ENCODE data around the gene OR2T29. TPM values are rescaled to one million over a fixed set of nuclear protein-coding genes. Genes with fewer than 3 reads are reported as not detected.

The OR2T29 gene
- polyA plus RNA-seq, 1 donor (not counting 4 experiments of a cell fraction or from before 2014, with no cell fraction given) = not detected

DNA sequence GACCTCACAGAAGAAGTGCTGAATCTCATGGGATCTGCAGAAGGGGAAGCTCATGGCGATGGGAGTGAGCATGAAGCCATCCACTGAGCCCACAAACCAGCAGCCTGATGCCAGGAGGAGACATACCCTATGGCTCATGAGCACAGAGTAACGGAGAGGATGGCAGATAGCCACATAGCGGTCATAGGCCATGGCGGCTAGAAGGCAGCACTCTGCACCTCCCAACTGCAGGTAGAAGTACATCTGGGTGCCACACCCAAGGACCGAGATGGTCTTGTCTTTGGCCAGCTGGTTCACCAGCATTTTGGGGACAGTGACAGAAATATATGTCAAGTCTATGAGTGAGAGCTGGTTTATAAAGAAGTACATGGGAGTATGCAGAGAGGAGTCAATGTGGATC, 30.7 kb upstream of the OR2T29 start:
- no peak overlapping the region for H3K9ac ChIP-seq (ENCODE audit: control insufficient read depth, extremely low read depth, insufficient read depth, low read length)
- no peaks in the 10 kb centered on the region for H3K4me1 ChIP-seq (ENCODE audit: control insufficient read depth, extremely low read depth, insufficient read depth, low read length)
- H2AFZ ChIP-seq (ENCODE audit: control insufficient read depth, low read length) = no peak overlapping the region
- FAIRE-seq (no peak), DNase-seq (ENCODE audit: low read depth, low spot score) (no peak)
- no peak for TF ChIP-seq EZH2 (IDR thresholded peaks at IDR 0.05; ENCODE audit: low read length)
- TF ChIP-seq, protein P1, sequence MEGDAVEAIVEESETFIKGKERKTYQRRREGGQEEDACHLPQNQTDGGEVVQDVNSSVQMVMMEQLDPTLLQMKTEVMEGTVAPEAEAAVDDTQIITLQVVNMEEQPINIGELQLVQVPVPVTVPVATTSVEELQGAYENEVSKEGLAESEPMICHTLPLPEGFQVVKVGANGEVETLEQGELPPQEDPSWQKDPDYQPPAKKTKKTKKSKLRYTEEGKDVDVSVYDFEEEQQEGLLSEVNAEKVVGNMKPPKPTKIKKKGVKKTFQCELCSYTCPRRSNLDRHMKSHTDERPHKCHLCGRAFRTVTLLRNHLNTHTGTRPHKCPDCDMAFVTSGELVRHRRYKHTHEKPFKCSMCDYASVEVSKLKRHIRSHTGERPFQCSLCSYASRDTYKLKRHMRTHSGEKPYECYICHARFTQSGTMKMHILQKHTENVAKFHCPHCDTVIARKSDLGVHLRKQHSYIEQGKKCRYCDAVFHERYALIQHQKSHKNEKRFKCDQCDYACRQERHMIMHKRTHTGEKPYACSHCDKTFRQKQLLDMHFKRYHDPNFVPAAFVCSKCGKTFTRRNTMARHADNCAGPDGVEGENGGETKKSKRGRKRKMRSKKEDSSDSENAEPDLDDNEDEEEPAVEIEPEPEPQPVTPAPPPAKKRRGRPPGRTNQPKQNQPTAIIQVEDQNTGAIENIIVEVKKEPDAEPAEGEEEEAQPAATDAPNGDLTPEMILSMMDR (optimal IDR thresholded peaks at IDR 0.05 in 1 of 3, IDR thresholded peaks at IDR 0.05 in 1 of 3, conservative IDR thresholded peaks at IDR 0.05 in 1 of 3; ENCODE audit: extremely low read depth in 1 of 3, insufficient read depth in 2 of 3, low read length in 3 of 3) = no peak
- no peaks in the 10 kb centered on the region for H3K27me3 ChIP-seq (ENCODE audit: control insufficient read depth, extremely low read depth, insufficient read depth, low read length)
- no peak overlapping the region for H3K27ac ChIP-seq (ENCODE audit: control insufficient read depth, insufficient read depth, low read length)
- dilution Hi-C loops (cut with MboI; ENCODE audit: extremely low pct_ligation_motif_present, low sequenced_read_pairs) = no loop called here
- H3K9me3 ChIP-seq (ENCODE audit: control insufficient read depth, low read depth, low read length) = no peaks in the 10 kb centered on the region
- no peaks in the 10 kb centered on the region for H3K36me3 ChIP-seq (ENCODE audit: control insufficient read depth in 2 of 2, extremely low read depth in 1 of 2, insufficient read depth in 2 of 2, low read length in 2 of 2)
- H4K20me1 ChIP-seq (ENCODE audit: control insufficient read depth, extremely low read depth, insufficient read depth, low read length) = no peaks in the 10 kb centered on the region
- H3K4me2 ChIP-seq (ENCODE audit: control insufficient read depth, extremely low read depth, insufficient read depth, low read depth, low read length) = no peak overlapping the region
- H3K9me1 ChIP-seq (ENCODE audit: control insufficient read depth, extremely low read depth, insufficient read depth, low read length) = no peaks in the 10 kb centered on the region
- H3K4me3 ChIP-seq (ENCODE audit: control insufficient read depth in 2 of 3, extremely low read depth in 1 of 3, insufficient read depth in 2 of 3, low read depth in 1 of 3, low read length in 3 of 3) = no peak overlapping the region
- no peaks in the 10 kb centered on the region for H3K79me2 ChIP-seq (ENCODE audit: control insufficient read depth, insufficient read depth, low read length)

DNA sequence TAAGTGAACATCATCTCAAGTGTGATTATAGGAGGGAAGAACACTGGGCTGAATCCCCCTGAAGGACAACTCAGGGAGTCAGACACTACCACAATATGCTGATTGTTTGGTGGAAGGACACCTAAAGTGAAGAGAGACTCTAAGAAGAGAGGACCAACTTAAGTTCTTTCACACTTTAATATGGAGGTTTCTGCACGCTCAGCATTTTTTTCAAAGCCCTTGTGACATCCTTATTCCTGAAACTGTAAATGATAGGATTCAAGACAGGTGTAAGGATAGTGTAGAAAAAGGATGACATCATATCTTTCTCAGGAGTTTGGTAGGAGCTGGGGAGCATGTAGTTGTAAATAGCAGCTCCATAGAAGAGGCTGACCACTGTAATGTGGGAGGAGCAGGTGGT, 30.1 kb upstream of the OR2T29 start:
- Histone ChIP-seq H3K9me3 (ENCODE audit: control insufficient read depth, low read depth, low read length) (no peaks in the 10 kb centered on the region), H3K36me3 (ENCODE audit: control insufficient read depth in 2 of 2, extremely low read depth in 1 of 2, insufficient read depth in 2 of 2, low read length in 2 of 2) (no peaks in the 10 kb centered on the region), H3K27me3 (ENCODE audit: control insufficient read depth, extremely low read depth, insufficient read depth, low read length) (no peaks in the 10 kb centered on the region), H3K79me2 (ENCODE audit: control insufficient read depth, insufficient read depth, low read length) (no peaks in the 10 kb centered on the region), H2AFZ (ENCODE audit: control insufficient read depth, low read length) (no peak overlapping the region), H3K9ac (ENCODE audit: control insufficient read depth, extremely low read depth, insufficient read depth, low read length) (no peak overlapping the region), H3K4me2 (ENCODE audit: control insufficient read depth, extremely low read depth, insufficient read depth, low read depth, low read length) (no peak overlapping the region), H3K4me3 (ENCODE audit: control insufficient read depth in 2 of 3, extremely low read depth in 1 of 3, insufficient read depth in 2 of 3, low read depth in 1 of 3, low read length in 3 of 3) (no peak overlapping the region), H3K4me1 (ENCODE audit: control insufficient read depth, extremely low read depth, insufficient read depth, low read length) (no peaks in the 10 kb centered on the region), H4K20me1 (ENCODE audit: control insufficient read depth, extremely low read depth, insufficient read depth, low read length) (no peaks in the 10 kb centered on the region), H3K9me1 (ENCODE audit: control insufficient read depth, extremely low read depth, insufficient read depth, low read length) (no peaks in the 10 kb centered on the region), H3K27ac (ENCODE audit: control insufficient read depth, insufficient read depth, low read length) (no peak overlapping the region)
- dilution Hi-C loops (cut with MboI; ENCODE audit: extremely low pct_ligation_motif_present, low sequenced_read_pairs) = no loop called here
- TF ChIP-seq, protein P1 (optimal IDR thresholded peaks at IDR 0.05 in 1 of 3, IDR thresholded peaks at IDR 0.05 in 1 of 3, conservative IDR thresholded peaks at IDR 0.05 in 1 of 3; ENCODE audit: extremely low read depth in 1 of 3, insufficient read depth in 2 of 3, low read length in 3 of 3) = no peak
- no peak for TF ChIP-seq EZH2 (IDR thresholded peaks at IDR 0.05; ENCODE audit: low read length)
- DNase-seq (ENCODE audit: low read depth, low spot score) (no peak), FAIRE-seq (no peak)
